Ammon's horn (tissue), 1 donor: ENCODE measurements around the gene SRPK3.
"Not testable (repeated sequence)": the region's sequence is repeated elsewhere in the genome, so short reads cannot be mapped to it uniquely, and the experiment has no call there.

Experiments used
- DNase-seq: peaks from one replicate; pipeline ENCODE4 v3.0.0-alpha.2; 2016; ENCODE audit warnings: low spot score

SRPK3 gene

GRCh38 chrX:153745067-153745433, 35.8 kb upstream of the SRPK3 start:
- DNase-seq, result not testable (repeated sequence)

GRCh38 chrX:153746359-153746758, 34.5 kb upstream of the SRPK3 start:
- no peak for DNase-seq

GRCh38 chrX:153746991-153747390, 33.9 kb upstream of the SRPK3 start:
- not testable (repeated sequence) for DNase-seq

- not testable (repeated sequence) for DNase-seq
Measured at GRCh38 chrX:153749017-153749416, 31.8 kb upstream of the SRPK3 start.

GRCh38 chrX:153750127-153750774, 30.6 kb upstream of the SRPK3 start:
- DNase-seq, result no peak

- no peak for DNase-seq
Measured at GRCh38 chrX:153755136-153755535, 25.7 kb upstream of the SRPK3 start.

GRCh38 chrX:153761863-153762262, 19.0 kb upstream of the SRPK3 start:
- no peak for DNase-seq

GRCh38 chrX:153762626-153763173, 18.1 kb upstream of the SRPK3 start:
- no peak for DNase-seq

- no peak for DNase-seq
Measured at GRCh38 chrX:153763298-153763932, 17.4 kb upstream of the SRPK3 start.

GRCh38 chrX:153763989-153764755, 16.7 kb upstream of the SRPK3 start, which contains the start of gene PLXNB3:
Gene PLXNB3 (plus strand): TSS chrX:153764249. CDS start chrX:153765536, 1,287 bp downstream.
- DNase-seq, result peak; percentile 89

- DNase-seq, result no peak
Measured at GRCh38 chrX:153764786-153765137, 16.1 kb upstream of the SRPK3 start.

- peak; percentile 93 for DNase-seq
Measured at GRCh38 chrX:153765138-153766079, 15.4 kb upstream of the SRPK3 start.

- DNase-seq, result peak; percentile 74
Measured at GRCh38 chrX:153766098-153766817, 14.6 kb upstream of the SRPK3 start.

- DNase-seq, result no peak
Measured at GRCh38 chrX:153766871-153767673, 13.8 kb upstream of the SRPK3 start.

- no peak for DNase-seq
Measured at GRCh38 chrX:153767674-153768055, 13.2 kb upstream of the SRPK3 start.

- DNase-seq, result no peak
Measured at GRCh38 chrX:153768311-153769157, 12.3 kb upstream of the SRPK3 start.

GRCh38 chrX:153769158-153769864, 11.5 kb upstream of the SRPK3 start:
- no peak for DNase-seq

GRCh38 chrX:153769865-153770600, 10.8 kb upstream of the SRPK3 start:
- no peak for DNase-seq
